ENCODE measurements around the gene EXOC6. TPM values are rescaled to one million over a fixed set of nuclear protein-coding genes. Genes with fewer than 3 reads are reported as not detected.
"Not testable (repeated sequence)": the region's sequence is repeated elsewhere in the genome, so short reads cannot be mapped to it uniquely, and the experiment has no call there.

Gene EXOC6
- total and polyA plus RNA-seq, 2 donors from 2014 or later = 9.5 to 17.0 TPM

- DNase-seq (no peak), FAIRE-seq (no peak)
- TF ChIP-seq, protein P1, sequence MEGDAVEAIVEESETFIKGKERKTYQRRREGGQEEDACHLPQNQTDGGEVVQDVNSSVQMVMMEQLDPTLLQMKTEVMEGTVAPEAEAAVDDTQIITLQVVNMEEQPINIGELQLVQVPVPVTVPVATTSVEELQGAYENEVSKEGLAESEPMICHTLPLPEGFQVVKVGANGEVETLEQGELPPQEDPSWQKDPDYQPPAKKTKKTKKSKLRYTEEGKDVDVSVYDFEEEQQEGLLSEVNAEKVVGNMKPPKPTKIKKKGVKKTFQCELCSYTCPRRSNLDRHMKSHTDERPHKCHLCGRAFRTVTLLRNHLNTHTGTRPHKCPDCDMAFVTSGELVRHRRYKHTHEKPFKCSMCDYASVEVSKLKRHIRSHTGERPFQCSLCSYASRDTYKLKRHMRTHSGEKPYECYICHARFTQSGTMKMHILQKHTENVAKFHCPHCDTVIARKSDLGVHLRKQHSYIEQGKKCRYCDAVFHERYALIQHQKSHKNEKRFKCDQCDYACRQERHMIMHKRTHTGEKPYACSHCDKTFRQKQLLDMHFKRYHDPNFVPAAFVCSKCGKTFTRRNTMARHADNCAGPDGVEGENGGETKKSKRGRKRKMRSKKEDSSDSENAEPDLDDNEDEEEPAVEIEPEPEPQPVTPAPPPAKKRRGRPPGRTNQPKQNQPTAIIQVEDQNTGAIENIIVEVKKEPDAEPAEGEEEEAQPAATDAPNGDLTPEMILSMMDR (IDR thresholded peaks at IDR 0.05; ENCODE audit: borderline replicate concordance, extremely low read depth, insufficient read depth) = no peak
- Histone ChIP-seq H3K27ac (ENCODE audit: low read depth in 2 of 2, low read length in 2 of 2) (no peak overlapping the region), H3K4me3 (ENCODE audit: low read length in 3 of 3) (no peak overlapping the region), H3K9ac (ENCODE audit: low read length in 3 of 3) (no peak overlapping the region), H3K27me3 (ENCODE audit: control insufficient read depth, insufficient read depth, low read length) (no peaks in the 10 kb centered on the region), H3K9me3 (ENCODE audit: control insufficient read depth in 2 of 3, insufficient read depth in 1 of 3, low read length in 3 of 3) (peaks cover 0 to 6% (median 0%) of the 10 kb centered on the region in 3 donors), H3K4me1 (ENCODE audit: control insufficient read depth in 2 of 3, insufficient read depth in 2 of 3, low read depth in 1 of 3, low read length in 3 of 3) (no peaks in the 10 kb centered on the region), H3K36me3 (ENCODE audit: control insufficient read depth in 2 of 3, insufficient read depth in 3 of 3, low read length in 3 of 3) (no peaks in the 10 kb centered on the region)
- intact Hi-C loops (cut with DNase I) = no loop called here
Observed at GRCh38 chr10:92972066-92972870, 123.9 kb downstream of the EXOC6 start.

- no peak overlapping the region for H3K27ac ChIP-seq (ENCODE audit: low read depth in 2 of 2, low read length in 2 of 2)
Observed at GRCh38 chr10:92972886-92973285, 124.6 kb downstream of the EXOC6 start.

DNA sequence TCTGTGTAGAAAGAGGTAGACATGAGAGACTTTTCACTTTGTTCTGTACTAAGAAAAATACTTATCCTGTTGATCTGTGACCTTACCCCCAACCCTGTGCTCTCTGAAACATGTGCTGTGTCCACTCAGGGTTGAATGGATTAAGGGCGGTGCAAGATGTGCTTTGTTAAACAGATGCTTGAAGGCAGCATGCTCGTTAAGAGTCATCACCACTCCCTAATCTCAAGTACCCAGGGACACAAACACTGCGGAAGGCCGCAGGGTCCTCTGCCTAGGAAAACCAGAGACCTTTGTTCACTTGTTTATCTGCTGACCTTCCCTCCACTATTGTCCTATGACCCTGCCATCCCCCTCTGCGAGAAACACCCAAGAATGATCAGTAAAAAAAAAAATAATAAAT lies 128.0 kb downstream of the EXOC6 start:
- H3K9ac ChIP-seq (ENCODE audit: low read length in 3 of 3); FAIRE-seq; DNase-seq; H3K4me1 ChIP-seq (ENCODE audit: control insufficient read depth in 2 of 3, insufficient read depth in 2 of 3, low read depth in 1 of 3, low read length in 3 of 3); H3K27ac ChIP-seq (ENCODE audit: low read depth in 2 of 2, low read length in 2 of 2); H3K27me3 ChIP-seq (ENCODE audit: control insufficient read depth, insufficient read depth, low read length); H3K36me3 ChIP-seq (ENCODE audit: control insufficient read depth in 2 of 3, insufficient read depth in 3 of 3, low read length in 3 of 3); H3K9me3 ChIP-seq (ENCODE audit: control insufficient read depth in 2 of 3, insufficient read depth in 1 of 3, low read length in 3 of 3); intact Hi-C loops (cut with DNase I); H3K4me3 ChIP-seq (ENCODE audit: low read length in 3 of 3): not testable (repeated sequence)

More at GRCh38 chr10:92972886-92973285, 124.6 kb downstream of the EXOC6 start:
- no peak for FAIRE-seq
- intact Hi-C loops (cut with DNase I) = no loop called here
- DNase-seq = no peak
- H3K4me3 ChIP-seq (ENCODE audit: low read length in 3 of 3) = no peak overlapping the region
- TF ChIP-seq, protein P1 (IDR thresholded peaks at IDR 0.05; ENCODE audit: borderline replicate concordance, extremely low read depth, insufficient read depth) = no peak
- H3K27me3 ChIP-seq (ENCODE audit: control insufficient read depth, insufficient read depth, low read length) = no peaks in the 10 kb centered on the region
- peaks cover 0 to 6% (median 0%) of the 10 kb centered on the region in 3 donors for H3K9me3 ChIP-seq (ENCODE audit: control insufficient read depth in 2 of 3, insufficient read depth in 1 of 3, low read length in 3 of 3)
- no peak overlapping the region for H3K9ac ChIP-seq (ENCODE audit: low read length in 3 of 3)
- no peaks in the 10 kb centered on the region for H3K36me3 ChIP-seq (ENCODE audit: control insufficient read depth in 2 of 3, insufficient read depth in 3 of 3, low read length in 3 of 3)
- no peaks in the 10 kb centered on the region for H3K4me1 ChIP-seq (ENCODE audit: control insufficient read depth in 2 of 3, insufficient read depth in 2 of 3, low read depth in 1 of 3, low read length in 3 of 3)

DNA sequence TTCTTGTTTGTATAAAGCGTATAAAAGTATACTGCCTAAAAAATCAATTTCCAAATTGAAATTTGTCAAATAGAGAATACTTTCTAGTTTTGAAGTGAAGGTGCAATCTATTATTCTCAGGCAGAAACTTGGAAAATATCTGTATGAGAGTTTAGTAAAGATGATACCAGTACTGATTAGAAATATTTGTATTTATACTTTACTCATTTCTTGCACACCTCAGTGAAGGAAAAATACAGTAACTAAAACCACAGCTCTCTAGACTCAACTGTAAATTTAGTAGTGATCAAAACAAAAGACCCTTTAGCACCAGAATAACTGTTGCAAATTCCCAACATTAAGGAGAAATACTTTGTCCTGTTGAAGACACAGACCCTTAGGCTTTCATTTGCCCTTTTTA lies 140.9 kb downstream of the EXOC6 start:
- H3K4me3 ChIP-seq (ENCODE audit: low read length in 3 of 3) = no peak overlapping the region
- H3K27ac ChIP-seq (ENCODE audit: low read depth in 2 of 2, low read length in 2 of 2) = no peak overlapping the region
- TF ChIP-seq, protein P1 (IDR thresholded peaks at IDR 0.05; ENCODE audit: borderline replicate concordance, extremely low read depth, insufficient read depth) = no peak
- H3K36me3 ChIP-seq (ENCODE audit: control insufficient read depth in 2 of 3, insufficient read depth in 3 of 3, low read length in 3 of 3) = no peaks in the 10 kb centered on the region
- DNase-seq = no peak
- no peaks in the 10 kb centered on the region for H3K4me1 ChIP-seq (ENCODE audit: control insufficient read depth in 2 of 3, insufficient read depth in 2 of 3, low read depth in 1 of 3, low read length in 3 of 3)
- H3K27me3 ChIP-seq (ENCODE audit: control insufficient read depth, insufficient read depth, low read length) = no peaks in the 10 kb centered on the region
- no peaks in the 10 kb centered on the region for H3K9me3 ChIP-seq (ENCODE audit: control insufficient read depth in 2 of 3, insufficient read depth in 1 of 3, low read length in 3 of 3)
- FAIRE-seq = no peak
- H3K9ac ChIP-seq (ENCODE audit: low read length in 3 of 3) = no peak overlapping the region
- intact Hi-C loops (cut with DNase I) = no loop called here

Measured in kidney (tissue), 14 donors.